SKM-1 (cell line): ENCODE results near the gene PDZK1IP1.
A peak's percentile ranks its signal among the peaks of the same experiment; 100 is the strongest.

Source experiments
- DNase-seq: peaks from one replicate; lab custom pipeline; 2025; ENCODE audit not compliant: unreplicated experiment; lab: John Stamatoyannopoulos, UW

Gene PDZK1IP1, protein sequence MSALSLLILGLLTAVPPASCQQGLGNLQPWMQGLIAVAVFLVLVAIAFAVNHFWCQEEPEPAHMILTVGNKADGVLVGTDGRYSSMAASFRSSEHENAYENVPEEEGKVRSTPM

DNA sequence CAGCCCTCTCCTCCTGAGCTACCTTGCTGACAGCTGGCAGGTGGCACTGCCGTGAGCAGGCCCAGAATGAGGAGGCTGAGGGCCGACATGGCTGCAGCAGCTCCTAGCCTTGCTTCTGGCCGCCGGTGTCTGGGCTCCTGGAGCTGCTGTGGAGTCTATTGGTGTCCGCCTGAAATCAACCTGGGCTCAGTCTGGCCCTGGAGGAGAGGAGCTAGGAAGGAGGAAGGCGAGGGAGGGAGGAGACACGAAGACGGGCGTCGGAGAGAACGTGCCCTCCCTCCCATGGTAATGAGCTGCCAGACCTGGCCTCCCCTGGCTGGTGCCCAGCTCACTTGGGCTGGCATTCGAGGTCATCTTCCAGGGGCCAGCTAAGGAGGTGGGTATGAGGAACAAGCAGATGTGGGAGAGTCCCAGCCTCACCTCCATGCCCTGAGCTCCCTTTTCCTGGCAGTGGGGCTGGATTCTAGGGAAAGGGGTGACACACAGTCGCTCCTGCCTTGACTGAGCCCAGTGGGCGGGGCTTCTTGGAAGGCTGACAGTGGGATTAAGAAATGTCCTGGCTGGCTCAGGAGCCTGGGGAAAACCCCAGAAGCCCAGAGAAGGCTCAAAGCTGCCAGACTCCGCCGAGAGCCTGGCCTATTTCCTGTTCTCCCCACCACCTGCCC, at the start of gene PDZK1IP1:
TSS of gene PDZK1IP1 (minus strand) at position 193 of the 665 bp plus-strand sequence. CDS start at position 89, 104 bp downstream.
- DNase-seq, result no peak

DNA sequence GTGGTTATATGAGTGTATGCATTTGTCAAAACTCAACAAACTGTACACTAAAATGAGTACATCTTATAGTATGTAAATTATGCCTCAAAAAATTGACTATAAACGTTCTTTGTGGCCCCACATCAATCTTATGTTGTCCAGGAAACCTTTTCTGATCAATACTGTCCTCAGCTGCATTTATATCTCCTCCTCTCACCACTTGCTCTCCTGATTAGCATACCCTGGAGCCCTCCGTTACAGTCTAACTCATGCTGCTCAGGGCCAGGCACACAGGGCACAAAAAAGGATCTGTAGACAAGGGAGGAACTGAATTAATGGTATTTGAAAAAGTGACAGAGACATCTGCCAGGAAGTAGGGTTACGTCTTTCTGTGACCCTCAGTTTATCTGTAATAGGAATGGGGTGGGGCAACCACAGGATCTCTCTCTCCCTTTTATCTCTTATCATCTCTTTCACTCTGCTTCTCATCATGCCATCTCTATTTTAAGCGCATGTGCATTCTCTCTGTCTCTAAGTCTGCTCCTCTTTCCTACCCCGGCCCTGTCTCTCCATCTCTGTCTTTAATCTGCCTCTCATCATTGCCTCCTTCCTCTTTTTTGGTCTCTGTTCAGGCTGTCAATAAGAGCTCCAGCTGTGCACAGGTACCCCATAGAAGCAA, 49.2 kb upstream of the PDZK1IP1 start:
- no peak for DNase-seq

DNA sequence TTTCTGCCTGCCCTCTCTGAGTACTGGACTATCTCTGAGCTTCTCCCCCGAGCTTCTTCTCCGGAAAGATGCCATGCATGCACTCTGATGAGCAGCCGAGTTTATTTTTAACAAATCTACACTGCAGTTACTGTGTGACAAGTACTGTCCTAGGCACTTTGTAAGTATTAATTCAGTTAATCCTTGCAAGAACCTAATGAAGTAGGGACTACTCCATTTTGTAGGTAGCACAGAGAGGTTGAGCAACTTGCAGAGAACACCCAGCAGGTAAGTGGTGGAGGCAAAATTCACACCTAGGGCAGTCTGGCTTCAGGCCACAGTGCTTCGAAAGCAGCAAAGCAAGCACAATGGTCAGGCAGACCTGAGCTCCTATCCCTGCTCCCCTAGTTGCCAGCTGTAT, 46.0 kb upstream of the PDZK1IP1 start:
- DNase-seq, result no peak

DNA sequence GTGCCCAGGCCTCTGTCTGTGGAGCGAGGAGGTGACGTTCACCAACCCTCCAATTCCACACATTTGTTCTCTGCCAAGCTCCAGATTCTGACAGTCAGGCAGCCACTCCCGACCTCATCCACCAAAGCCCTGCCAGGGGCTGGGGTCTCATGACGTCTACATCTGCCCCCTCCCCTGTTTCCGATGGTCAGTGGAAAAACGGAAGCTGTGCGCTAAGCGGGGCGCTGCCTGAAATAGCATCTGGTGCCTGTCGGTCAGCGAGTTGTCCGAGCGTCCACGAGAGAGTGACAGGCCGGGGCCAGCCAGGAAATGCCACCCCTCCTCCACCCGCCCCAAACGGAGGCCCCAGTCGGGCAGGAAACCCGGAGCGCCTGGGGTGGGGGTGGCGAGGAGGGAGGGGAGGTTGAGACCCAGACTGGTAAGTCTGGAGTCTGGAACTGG, 45.4 kb upstream of the PDZK1IP1 start:
- DNase-seq, result no peak

DNA sequence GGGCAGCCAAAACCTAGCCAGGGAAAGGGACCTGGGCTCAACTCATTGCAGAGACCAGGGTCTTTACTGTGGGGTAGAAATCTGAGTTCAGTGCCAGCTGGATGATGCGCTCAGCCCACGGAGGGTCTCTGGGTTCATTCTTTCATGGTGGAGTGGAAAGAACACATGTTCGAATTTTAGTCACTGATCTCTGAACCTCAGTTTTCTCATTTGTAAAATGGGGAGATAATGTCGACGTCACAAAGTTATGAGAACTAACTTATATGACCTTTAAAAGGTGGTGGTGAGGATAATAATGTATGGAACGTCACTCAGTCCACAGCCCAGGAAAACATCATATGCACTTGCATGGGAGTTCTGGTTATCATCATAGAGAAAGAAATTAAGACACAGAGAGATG, 43.4 kb upstream of the PDZK1IP1 start:
- no peak for DNase-seq

DNA sequence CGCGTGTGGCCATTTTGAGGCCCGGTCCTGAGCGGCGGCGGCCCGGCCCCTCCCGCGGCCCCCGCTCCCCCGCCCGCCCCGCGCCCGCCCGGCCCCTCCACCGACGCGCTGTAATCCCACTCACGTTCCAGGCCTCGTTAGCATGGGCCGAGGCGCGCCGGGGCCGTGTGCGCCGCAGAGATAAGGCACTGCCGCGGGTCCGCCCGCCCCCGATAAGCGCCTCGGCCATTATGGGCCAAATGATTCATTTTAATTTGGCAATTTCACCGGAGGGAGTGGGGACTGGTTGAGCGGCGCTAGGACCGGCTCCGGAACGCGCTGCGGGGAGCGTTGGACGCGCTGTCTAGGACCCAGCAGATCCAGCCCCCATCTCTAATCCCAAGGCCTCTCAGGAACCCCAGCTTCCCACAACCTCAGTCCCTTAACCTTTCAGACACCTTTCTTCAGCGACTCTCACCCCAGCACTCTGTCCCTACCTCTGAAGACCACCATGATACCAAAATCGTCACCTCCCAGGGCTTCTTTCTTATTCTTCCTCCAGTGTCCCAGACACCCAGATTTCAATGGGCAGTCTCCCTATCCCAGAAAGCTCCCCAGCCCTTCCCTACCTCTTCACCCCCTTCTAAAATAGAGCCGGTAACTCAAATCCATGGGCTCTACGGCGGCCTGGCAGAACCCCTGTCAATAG, 42.5 kb upstream of the PDZK1IP1 start, which contains the start of gene TAL1:
TSS of gene TAL1 (minus strand) at position 39 of the 688 bp plus-strand sequence. CDS start 6,337 bp downstream, outside the sequence.
- DNase-seq, result no peak

DNA sequence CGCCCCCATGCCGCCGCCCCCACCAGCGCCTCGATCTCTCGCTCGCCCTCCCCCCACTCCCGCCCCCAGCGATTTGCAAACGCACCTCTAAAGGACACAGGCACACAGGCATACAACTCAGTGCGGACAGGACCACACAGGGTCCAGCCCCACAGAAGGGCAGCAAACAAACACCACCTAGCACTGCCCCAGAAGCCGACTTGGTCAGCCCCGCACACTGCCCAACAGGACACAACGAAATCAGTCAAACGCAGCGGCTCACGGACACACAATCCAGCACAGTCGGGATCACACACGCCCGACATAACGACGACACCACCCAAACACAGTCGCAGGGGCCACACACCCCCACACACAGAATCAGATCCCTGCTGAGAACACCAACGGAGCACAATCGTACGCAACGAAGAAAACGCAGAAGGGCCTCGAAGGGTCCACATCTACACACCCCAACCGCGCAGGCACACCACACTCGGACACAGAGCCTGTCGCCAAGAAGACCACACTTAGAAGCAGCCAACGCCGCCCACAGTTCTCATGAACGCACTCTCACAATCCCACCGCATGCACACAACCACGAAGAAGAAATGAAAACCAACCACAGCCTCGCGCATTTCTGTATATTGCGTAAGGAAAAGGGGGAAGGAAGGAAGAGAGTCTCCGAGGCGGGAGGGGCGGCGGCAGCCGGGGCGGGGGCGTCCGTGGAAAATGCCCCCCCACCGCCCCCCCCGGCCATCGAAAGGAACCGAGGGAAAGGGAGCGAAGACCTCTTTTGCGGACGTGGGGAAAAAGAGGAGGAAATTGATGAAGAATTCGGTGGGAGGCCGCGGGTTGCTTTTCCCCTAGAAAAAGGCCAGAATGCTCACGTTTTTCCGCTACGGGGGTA, 41.7 kb upstream of the PDZK1IP1 start:
- DNase-seq, result peak; percentile 24

DNA sequence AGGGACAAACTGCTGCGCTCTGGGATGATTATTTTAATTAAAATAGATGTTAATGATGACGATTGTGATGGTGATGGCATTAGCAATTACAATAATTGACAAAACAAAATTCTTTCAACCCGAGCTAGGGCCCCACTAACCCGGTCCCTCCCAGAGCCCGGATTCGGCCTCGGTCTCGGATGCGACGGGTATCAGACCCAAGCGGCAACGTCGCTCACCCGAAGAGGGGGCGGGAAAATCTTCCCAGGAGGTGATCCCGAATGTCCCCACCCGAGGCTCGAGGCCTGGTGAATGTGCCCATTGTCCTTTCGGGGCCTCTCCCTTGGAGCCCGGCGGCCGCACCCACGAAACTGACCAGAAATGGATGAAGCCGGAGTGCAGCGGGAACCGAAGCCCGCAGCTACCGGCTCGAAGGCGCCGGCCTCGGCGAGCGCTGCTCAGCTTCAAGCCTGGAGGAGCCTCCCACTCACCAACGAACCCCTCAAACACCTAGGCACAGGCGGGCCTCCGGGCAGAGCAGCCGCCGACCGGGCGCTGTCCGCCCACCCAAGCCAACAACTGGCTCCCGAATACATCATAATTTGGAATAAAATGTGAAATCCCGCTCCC, 41.0 kb upstream of the PDZK1IP1 start:
- DNase-seq, result no peak

DNA sequence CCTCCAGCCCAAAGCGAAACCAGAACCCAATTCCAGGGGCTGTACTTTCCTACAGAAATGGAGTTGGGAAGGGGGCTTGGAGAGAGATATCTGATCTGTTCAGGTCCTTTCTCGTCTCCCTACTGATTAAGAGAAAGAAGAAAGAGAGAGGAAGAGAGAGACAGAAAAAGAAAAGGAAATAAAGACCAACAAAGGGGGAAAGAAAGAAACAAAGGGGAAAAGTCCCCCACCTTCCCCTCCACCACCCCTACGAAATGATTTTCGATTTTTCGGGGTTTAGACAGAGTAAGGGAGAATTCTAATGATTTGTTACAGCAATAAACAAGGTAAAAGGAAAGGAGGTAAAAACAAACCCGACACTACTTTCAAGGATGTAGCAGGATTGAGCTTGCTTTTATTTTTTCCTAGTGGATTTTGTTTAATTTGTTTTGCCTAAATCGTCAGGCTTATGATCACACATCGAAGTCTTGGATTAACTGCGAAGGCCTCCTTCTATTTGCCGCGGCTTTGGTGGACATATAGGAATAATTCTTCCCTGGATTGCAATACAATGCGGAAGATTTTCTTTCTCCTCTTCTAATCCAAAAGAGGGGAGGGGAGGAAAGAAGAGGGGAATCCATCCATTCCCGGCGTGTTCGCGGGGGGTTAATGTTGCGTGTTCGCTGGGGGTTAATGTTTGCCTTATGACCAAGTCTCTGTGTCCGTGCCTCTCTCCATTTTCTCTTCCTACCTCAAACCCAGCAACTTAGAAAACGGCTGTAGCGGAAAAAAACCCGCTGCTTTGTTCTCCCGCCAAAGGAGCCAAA, 40.3 kb upstream of the PDZK1IP1 start:
- DNase-seq, result no peak

DNA sequence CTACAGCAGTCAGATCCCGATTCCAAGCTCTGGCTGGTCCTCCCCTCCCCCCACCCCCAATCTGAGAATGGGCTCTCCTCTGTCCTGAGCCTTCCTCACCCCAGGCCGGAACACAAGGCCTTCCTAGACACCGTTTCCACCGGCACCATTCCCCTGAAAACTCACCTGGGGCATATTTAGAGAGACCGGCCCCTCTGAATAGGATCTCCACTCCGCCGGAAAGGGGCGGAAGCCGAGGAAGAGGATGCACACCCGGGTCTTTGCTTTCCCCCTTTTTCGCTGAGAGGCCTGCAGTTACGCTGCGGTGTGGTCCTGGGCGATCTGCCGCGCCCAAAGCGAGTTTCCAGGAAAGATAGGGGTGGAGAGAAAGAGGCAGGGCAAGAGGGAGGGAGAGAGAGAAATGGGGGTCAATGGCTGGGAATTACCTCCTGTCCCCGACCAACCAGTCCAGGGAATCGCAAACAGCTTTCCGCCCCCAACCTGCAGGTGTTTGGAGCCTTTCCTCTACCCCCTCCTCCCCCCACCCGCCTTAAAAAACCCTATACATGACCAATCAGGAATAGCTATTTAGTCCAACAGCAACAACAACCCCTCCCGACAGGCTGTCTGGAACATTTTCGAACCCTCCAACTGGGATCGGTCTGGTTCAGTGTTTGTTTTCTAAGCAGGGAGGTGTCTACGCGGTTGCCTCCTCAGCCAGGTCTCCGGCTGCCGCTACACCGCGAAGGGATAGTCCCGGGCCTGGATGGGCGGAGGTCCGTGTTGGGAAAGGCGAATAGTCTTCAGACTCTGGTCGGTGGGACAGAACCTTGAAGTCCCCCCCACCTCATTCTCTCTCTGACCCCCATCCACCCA, 39.4 kb upstream of the PDZK1IP1 start:
- no peak for DNase-seq

DNA sequence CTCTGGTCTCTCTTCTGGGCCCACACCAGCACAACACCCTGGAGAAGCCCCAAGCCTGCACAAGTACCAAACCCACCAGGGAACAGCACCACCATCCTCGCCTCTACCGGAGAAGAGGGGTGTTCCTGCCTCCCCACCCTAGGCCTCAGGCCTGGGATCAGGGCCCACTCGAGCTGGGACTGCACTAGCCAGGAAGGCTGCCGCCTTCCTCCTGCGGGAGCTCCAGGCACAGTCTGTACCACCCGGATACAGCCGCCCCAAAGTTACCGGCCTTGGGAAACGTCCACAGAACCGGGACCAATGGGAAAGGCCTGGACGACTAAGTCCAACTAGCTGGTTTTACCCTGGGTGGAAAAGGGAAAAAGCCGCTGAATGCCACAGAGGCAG, 38.8 kb upstream of the PDZK1IP1 start:
- no peak for DNase-seq

DNA sequence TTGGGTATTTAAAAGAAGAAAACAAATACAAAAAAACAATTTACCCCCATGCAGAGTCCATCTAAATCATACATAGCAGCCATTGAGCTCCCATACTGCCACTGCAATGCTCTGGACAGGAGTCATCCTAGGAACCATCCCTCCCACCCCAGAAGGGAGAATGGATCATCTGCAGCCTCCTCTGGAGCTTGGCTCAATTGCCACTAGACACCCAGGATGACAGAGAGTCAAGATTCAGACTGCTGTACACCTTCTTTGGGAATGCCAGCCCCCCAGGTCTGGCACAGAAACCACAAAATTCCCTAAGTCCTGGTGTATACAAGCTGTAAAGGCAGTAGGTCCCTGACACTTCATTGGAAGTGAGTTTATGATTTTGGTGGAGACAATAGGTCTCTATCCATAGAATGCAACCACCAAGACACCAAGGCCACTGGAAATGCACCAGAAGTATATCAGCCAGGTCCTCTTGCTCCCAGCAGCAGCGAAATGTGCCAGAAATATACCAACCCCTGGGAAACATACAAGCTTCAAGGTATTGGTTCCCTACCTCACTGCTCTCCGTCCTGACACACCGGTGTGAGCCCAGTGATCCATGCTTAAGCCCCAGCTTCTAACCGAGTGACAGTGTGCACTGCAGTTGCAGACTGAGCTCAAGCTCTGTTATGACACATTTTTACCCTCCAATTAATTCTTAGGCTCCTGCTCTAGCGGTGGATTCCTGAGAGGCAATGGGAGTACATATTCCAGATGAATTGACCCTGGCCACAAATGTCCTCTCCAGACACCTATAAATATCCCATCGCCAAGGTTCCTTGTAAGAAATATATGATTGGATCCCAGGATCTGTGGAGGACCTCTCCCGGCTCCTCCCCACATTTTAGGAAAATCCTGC, 37.8 kb upstream of the PDZK1IP1 start:
- DNase-seq, result no peak

DNA sequence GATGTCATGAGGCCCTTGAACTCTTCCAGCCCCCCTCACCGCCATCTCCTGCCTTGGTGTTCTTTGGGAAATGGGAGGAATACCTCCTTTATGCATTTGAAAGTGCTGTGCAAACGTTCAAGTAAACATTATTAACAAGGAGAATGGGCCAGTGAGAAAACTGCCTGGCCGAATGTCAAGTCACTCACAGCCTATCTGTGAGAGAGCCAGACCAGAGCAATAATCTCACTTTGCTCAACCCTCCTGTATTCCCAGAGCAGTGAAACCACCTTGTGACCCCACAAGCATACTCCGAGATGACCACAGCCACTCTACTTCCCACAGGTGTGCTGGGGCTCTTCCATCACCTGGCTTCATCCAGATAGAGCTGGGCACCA, 37.0 kb upstream of the PDZK1IP1 start:
- DNase-seq, result no peak

DNA sequence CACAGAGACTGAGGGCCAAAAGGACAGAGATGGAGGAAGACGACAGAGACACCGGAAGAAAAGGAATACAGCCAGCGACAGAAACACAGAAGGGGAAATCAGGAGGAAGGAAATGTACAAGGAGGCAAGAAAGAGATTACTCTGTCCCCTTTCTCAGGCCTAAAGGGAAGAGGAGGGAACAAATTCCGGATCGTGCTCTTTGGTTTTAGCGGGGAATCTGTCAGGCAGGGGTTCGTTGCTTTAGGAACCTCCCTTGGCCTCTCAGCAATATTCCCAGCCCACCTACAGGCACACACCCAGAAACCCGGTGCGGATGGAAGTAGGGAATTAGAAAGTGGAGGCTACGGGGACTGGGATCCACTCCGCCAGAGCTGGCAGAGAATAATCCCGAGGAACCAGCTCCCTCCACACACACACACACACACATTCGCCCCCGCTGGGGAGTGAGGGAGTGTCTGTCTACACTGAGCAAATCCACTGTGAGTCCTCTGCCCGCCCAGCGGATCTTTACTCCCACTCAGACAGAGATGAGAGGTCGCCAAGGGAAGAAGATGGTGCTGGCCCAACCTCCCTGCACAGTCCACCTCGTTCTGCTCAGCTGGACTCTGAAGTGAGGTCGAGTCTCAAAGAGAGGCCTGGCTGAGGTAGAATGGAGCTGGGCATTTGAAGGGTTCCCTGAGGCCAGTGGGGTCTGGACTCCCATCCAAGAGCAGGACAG, 36.4 kb upstream of the PDZK1IP1 start:
- DNase-seq, result no peak

DNA sequence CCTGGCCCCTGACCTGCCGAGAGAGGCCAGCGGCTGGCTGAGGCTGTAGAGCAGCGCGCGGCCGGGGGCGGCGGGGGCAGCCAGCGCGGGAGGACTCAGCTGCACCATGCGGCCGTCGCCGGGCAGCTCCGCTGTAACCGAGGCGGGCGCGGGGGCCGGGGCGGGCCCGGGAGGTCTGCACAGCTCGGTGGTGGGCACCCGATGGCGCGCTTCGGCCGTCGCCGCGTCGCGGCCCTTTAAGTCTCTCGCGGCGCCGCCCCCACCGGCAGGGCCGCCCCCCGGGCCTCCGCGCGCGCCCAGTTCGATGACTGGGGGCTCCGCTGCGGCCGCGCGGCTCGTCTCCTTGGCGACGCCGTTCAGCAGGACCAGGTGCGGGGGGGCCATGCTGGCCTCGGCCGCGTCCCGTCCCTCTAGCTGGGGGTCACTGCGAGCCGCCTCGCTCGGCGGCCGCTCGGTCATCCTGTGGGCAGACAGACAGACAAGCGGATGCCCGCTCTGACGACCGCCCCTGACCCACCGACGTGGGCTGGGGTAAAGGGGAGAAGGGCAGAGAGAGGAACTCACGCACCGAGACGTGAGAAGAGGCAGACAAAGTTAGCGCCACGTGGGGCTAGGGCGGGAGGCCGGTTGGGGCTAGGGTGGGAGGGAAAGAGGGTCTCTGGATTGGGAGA, 35.7 kb upstream of the PDZK1IP1 start:
- DNase-seq, result no peak

DNA sequence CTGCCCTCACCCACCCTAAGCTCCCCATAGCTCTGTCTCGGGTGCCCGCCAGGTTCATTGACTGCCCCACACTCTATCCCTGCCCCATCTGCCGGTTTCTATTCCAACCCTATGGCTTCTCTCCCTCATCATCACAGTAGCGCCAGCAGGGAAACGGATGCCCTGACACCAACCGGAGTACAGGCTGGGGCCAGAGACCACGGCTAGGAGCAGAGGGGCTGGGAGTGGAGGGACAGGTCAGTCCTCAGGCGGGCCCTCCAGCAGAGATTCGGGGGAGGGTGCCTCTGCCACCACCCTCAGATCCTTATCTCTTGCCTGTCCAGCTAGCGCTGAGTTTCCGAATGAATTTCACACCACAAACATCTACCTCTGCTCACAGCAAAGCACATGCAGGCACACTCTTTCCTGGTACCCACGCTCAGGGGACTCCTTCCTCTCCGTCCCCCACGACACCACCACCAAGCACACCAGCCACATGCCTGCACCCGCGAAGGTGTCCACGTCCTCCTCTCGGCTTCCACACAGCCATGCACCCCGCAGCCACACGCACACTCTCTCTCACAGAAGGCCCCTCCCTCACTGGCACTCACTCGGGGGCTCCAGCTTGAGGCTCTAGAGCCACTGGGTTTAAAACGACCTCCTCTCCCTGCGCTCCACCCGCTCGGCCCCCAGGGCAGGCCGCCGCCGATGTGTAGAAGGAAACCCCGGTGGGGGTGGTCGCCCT, 35.0 kb upstream of the PDZK1IP1 start:
- no peak for DNase-seq
